Endodermal cell (in vitro differentiated cells): ENCODE results near the gene ADORA3. TPM values are rescaled to one million over a fixed set of nuclear protein-coding genes. Genes with fewer than 3 reads are reported as not detected.

Source experiments
- DNase-seq: peaks from one replicate; pipeline ENCODE4 v3.0.0-alpha.2; 2017
- H3K27ac ChIP-seq: 2 replicates; pipeline ENCODE4 v1.5.1; 2013; ENCODE audit warnings: mild to moderate bottlenecking, low read depth, low read length, moderate library complexity
- H3K27me3 ChIP-seq: 2 replicates; pipeline ENCODE4 v1.6.1; 2013; ENCODE audit warnings: mild to moderate bottlenecking, low read length, moderate library complexity; ENCODE audit not compliant: insufficient read depth, control insufficient read depth, poor library complexity, severe bottlenecking
- H3K36me3 ChIP-seq: 2 replicates; pipeline ENCODE4 v1.7.0; 2013; ENCODE audit warnings: mild to moderate bottlenecking, low read length, moderate library complexity; ENCODE audit not compliant: control insufficient read depth, insufficient read depth
- H3K4me1 ChIP-seq: one replicate; pipeline ENCODE4 v1.7.0; 2013; ENCODE audit warnings: low read length; ENCODE audit not compliant: control insufficient read depth, insufficient read depth
- H3K4me3 ChIP-seq: 2 replicates; pipeline ENCODE4 v1.5.1; 2013; ENCODE audit warnings: mild to moderate bottlenecking, low read length, moderate library complexity
- H3K9ac ChIP-seq: 2 replicates; pipeline ENCODE4 v1.6.1; 2013; ENCODE audit warnings: mild to moderate bottlenecking, low read length, moderate library complexity; ENCODE audit not compliant: poor library complexity, severe bottlenecking; ENCODE audit errors: extremely low read depth
- H3K9me3 ChIP-seq: 2 replicates; pipeline ENCODE4 v1.6.1; 2013; ENCODE audit warnings: mild to moderate bottlenecking, low read length, moderate library complexity; ENCODE audit not compliant: control insufficient read depth
- H3K27ac Mint-ChIP-seq: 2 replicates; pipeline ENCODE4 v1.8.0; 2020; ENCODE audit warnings: mixed read lengths
- H3K27me3 Mint-ChIP-seq: 2 replicates; pipeline ENCODE4 v1.8.0; 2021; ENCODE audit warnings: mild to moderate bottlenecking, mixed read lengths; ENCODE audit not compliant: insufficient read depth
- H3K36me3 Mint-ChIP-seq: 2 replicates; pipeline ENCODE4 v1.8.0; 2020; ENCODE audit warnings: low read depth, mixed read lengths
- H3K4me1 Mint-ChIP-seq: 2 replicates; pipeline ENCODE4 v1.8.0; 2020; ENCODE audit warnings: mixed read lengths
- H3K4me3 Mint-ChIP-seq: 2 replicates; pipeline ENCODE4 v1.8.0; 2020; ENCODE audit warnings: mild to moderate bottlenecking, moderate library complexity, mixed read lengths
- H3K9me3 Mint-ChIP-seq: 2 replicates; pipeline ENCODE4 v1.8.0; 2020; ENCODE audit warnings: mild to moderate bottlenecking, mixed read lengths
- CTCF ChIP-seq: fragments of 200-600 bp; sonication (generic); conservative IDR thresholded peaks from 2 replicates; pipeline ENCODE4 v1.5.0; 2021; ENCODE audit warnings: antibody characterized with exemption, mild to moderate bottlenecking
- WGBS, 2 experiments: methylation state at CpG; one replicate each; pipeline versions ENCODE4 v1.1.5 to v1.1.7; 2013; ENCODE audit warnings: missing lambda C conversion rate in 2 of 2, mixed read lengths in 1 of 2; ENCODE audit not compliant: insufficient coverage in 1 of 2, insufficient read length in 1 of 2; 5-methylcytosine and 5-hydroxymethylcytosine counted together
- total RNA-seq, 2 donors: library from RNA; stranded (reverse); fragmentation: NEBNext Ultra II Directional in 1 of 2; extraction: Animal tissue kit (Norgen Biotek cat#: 25700) in 1 of 2; gene quantifications; 2 replicates in 1 of 2; 3 replicates in 1 of 2; pipeline ENCODE4 v1.2.1, GENCODE V29; 2021

The ADORA3 gene
- total RNA-seq, 2 donors from 2014 or later: not detected

GRCh38 chr1:111476214-111476613, 27.2 kb downstream of the ADORA3 start:
- Mint-ChIP-seq H3K4me1 (no peaks in the 10 kb centered on the region), H3K27me3 (no peaks in the 10 kb centered on the region), H3K9me3 (no peaks in the 10 kb centered on the region), H3K27ac (no peak overlapping the region), H3K36me3 (no peaks in the 10 kb centered on the region), H3K4me3 (no peak overlapping the region)
- Histone ChIP-seq H3K4me1 (no peaks in the 10 kb centered on the region), H3K27me3 (no peaks in the 10 kb centered on the region), H3K27ac (no peak overlapping the region), H3K9me3 (no peaks in the 10 kb centered on the region), H3K9ac (no peak overlapping the region), H3K36me3 (no peaks in the 10 kb centered on the region), H3K4me3 (no peak overlapping the region)
- no peak for DNase-seq
- TF ChIP-seq CTCF: no peak

GRCh38 chr1:111475701-111476100, 27.7 kb downstream of the ADORA3 start:
- H3K9ac ChIP-seq: no peak overlapping the region
- Mint-ChIP-seq H3K36me3 (no peaks in the 10 kb centered on the region), H3K9me3 (no peaks in the 10 kb centered on the region), H3K27ac (no peak overlapping the region), H3K4me3 (no peak overlapping the region), H3K27me3 (no peaks in the 10 kb centered on the region), H3K4me1 (no peaks in the 10 kb centered on the region)
- DNase-seq: no peak
- WGBS, 2 experiments: 93 to 100% methylated on average over 2 to 5 of the region's 5 CpGs
- no peaks in the 10 kb centered on the region for H3K9me3 ChIP-seq
- TF ChIP-seq CTCF: no peak
- no peaks in the 10 kb centered on the region for H3K36me3 ChIP-seq
- no peaks in the 10 kb centered on the region for H3K4me1 ChIP-seq
- H3K4me3 ChIP-seq: no peak overlapping the region
- H3K27ac ChIP-seq: no peak overlapping the region
- H3K27me3 ChIP-seq: no peaks in the 10 kb centered on the region

GRCh38 chr1:111474521-111474920, 28.9 kb downstream of the ADORA3 start:
- H3K4me1 Mint-ChIP-seq: no peaks in the 10 kb centered on the region
- no peaks in the 10 kb centered on the region for H3K36me3 Mint-ChIP-seq
- Histone ChIP-seq H3K9ac (no peak overlapping the region), H3K4me3 (no peak overlapping the region), H3K36me3 (no peaks in the 10 kb centered on the region), H3K27ac (no peak overlapping the region), H3K4me1 (no peaks in the 10 kb centered on the region), H3K9me3 (no peaks in the 10 kb centered on the region), H3K27me3 (no peaks in the 10 kb centered on the region)
- no peak overlapping the region for H3K27ac Mint-ChIP-seq
- H3K9me3 Mint-ChIP-seq: no peaks in the 10 kb centered on the region
- 87 to 100% methylated on average over 2 to 4 of the region's 4 CpGs for WGBS, 2 experiments
- no peak overlapping the region for H3K4me3 Mint-ChIP-seq
- no peak for TF ChIP-seq CTCF
- H3K27me3 Mint-ChIP-seq: no peaks in the 10 kb centered on the region
- DNase-seq: no peak
